SK-N-SH (cell line): ENCODE measurements around the gene TSPAN12. TPM values are rescaled to one million over a fixed set of nuclear protein-coding genes. Genes with fewer than 3 reads are reported as not detected.

ENCODE experiments used
- CTCF ChIA-PET: fragments of 300-600, 350-600 bp; formaldehyde crosslinking; extraction: SDS; loops from one replicate; lab custom pipeline; 2021; lab: Yijun Ruan, JAX
- POLR2A ChIA-PET: fragments of 350-600 bp; sonication (Branson Sonifier 250); formaldehyde crosslinking; extraction: SDS; loops from one replicate; lab custom pipeline; 2020; ENCODE audit warnings: antibody characterized with exemption, inconsistent platforms; lab: Yijun Ruan, JAX
- DNase-seq: peaks from one replicate; pipeline ENCODE4 v3.0.0; 2012
- H2AFZ ChIP-seq: fragments of 200-600 bp; sonication (generic); 2 replicates; pipeline ENCODE4 v1.8.1; 2016; ENCODE audit warnings: antibody characterized with exemption, mild to moderate bottlenecking, low read depth
- H3F3A ChIP-seq: fragments of 200-600 bp; sonication (generic); replicated peaks from 2 replicates; pipeline ENCODE3; 2016; ENCODE audit warnings: antibody characterized with exemption, mild to moderate bottlenecking; ENCODE audit not compliant: insufficient read depth
- H3K27ac ChIP-seq, 2 experiments: fragments of 200-500 bp in 1 of 2; fragments of 200-600 bp in 1 of 2; sonication (Bioruptor generic) in 1 of 2; sonication (generic), shearing (Covaris generic) in 1 of 2; 2 replicates each; pipeline versions ENCODE4 v1.5.1 to v1.6.1; 2014 to 2016; ENCODE audit warnings: low read depth in 2 of 2, inconsistent platforms in 1 of 2, low read length in 1 of 2, mild to moderate bottlenecking in 1 of 2, mixed read lengths in 1 of 2
- H3K27me3 ChIP-seq: fragments of 200-600 bp; sonication (generic), shearing (Covaris generic); 2 replicates; pipeline ENCODE4 v1.6.1; 2016; ENCODE audit warnings: mixed run types; ENCODE audit not compliant: insufficient read depth
- H3K36me3 ChIP-seq, 2 experiments: fragments of 200-500 bp in 1 of 2; fragments of 200-600 bp in 1 of 2; sonication (Bioruptor generic) in 1 of 2; sonication (generic) in 1 of 2; replicated peaks in 1 of 2; 2 replicates each; pipeline versions ENCODE3 to v1.5.1; 2014 to 2016; ENCODE audit warnings: low read length in 1 of 2, mild to moderate bottlenecking in 1 of 2; ENCODE audit not compliant: insufficient read depth in 2 of 2, control insufficient read depth in 1 of 2
- H3K4me1 ChIP-seq, 2 experiments: fragments of 200-500 bp in 1 of 2; fragments of 200-600 bp in 1 of 2; sonication (Bioruptor generic) in 1 of 2; sonication (generic), shearing (Covaris generic) in 1 of 2; 2 replicates each; pipeline versions ENCODE4 v1.5.1 to v1.6.1; 2014 to 2016; ENCODE audit warnings: low read depth in 1 of 2, low read length in 1 of 2, mixed run types in 1 of 2; ENCODE audit not compliant: insufficient read depth in 2 of 2, control insufficient read depth in 1 of 2
- H3K4me2 ChIP-seq: fragments of 200-600 bp; sonication (generic), shearing (Covaris generic); 2 replicates; pipeline ENCODE4 v1.6.1; 2017; ENCODE audit warnings: mixed run types
- H3K4me3 ChIP-seq, 2 experiments: fragments of 200-500 bp in 1 of 2; fragments of 200-600 bp in 1 of 2; sonication (Bioruptor generic) in 1 of 2; sonication (generic), shearing (Covaris generic) in 1 of 2; 2 replicates each; pipeline versions ENCODE4 v1.5.1 to v1.8.1; 2014 to 2016; ENCODE audit warnings: low read depth in 2 of 2, inconsistent platforms in 1 of 2, low read length in 1 of 2, mild to moderate bottlenecking in 1 of 2, mixed read lengths in 1 of 2, moderate library complexity in 1 of 2
- H3K79me2 ChIP-seq: fragments of 200-600 bp; sonication (generic); 2 replicates; pipeline ENCODE4 v1.8.1; 2017; ENCODE audit warnings: mild to moderate bottlenecking; ENCODE audit not compliant: insufficient read depth
- H3K9ac ChIP-seq: fragments of 200-600 bp; sonication (generic); 2 replicates; pipeline ENCODE4 v1.6.1; 2017; ENCODE audit warnings: mixed run types
- H3K9me2 ChIP-seq: fragments of 200-600 bp; sonication (generic); 2 replicates; pipeline ENCODE4 v1.6.1; 2017; ENCODE audit warnings: mixed run types
- H3K9me3 ChIP-seq: fragments of 200-600 bp; sonication (generic); 2 replicates; pipeline ENCODE4 v1.6.1; 2017; ENCODE audit warnings: mixed run types, mild to moderate bottlenecking, moderate library complexity
- H4K20me1 ChIP-seq: fragments of 200-600 bp; sonication (generic); 2 replicates; pipeline ENCODE4 v1.6.1; 2017; ENCODE audit warnings: mild to moderate bottlenecking, mixed run types; ENCODE audit not compliant: insufficient read depth
- CHD2 ChIP-seq: fragments of 150-350 bp; IDR thresholded peaks from 2 replicates; pipeline ENCODE4 v1.6.1; 2018; ENCODE audit warnings: low read length; ENCODE audit not compliant: partially characterized antibody
- CTCF ChIP-seq: fragments of 200-600 bp; sonication (generic); IDR thresholded peaks from 2 replicates; pipeline ENCODE4 v1.6.1; 2017; ENCODE audit warnings: antibody characterized with exemption, mild to moderate bottlenecking, moderate library complexity
- FOSL2 ChIP-seq: IDR thresholded peaks from 2 replicates; pipeline ENCODE4 v1.4.0; 2012; ENCODE audit warnings: low read depth, mild to moderate bottlenecking, moderate library complexity, borderline replicate concordance
- FOXM1 ChIP-seq: IDR thresholded peaks from 2 replicates; pipeline ENCODE4 v1.4.0; 2012; ENCODE audit warnings: low read depth, mild to moderate bottlenecking
- GABPA ChIP-seq: IDR thresholded peaks from 2 replicates; pipeline ENCODE4 v1.4.0; 2012; ENCODE audit warnings: low read depth, mild to moderate bottlenecking
- JUND ChIP-seq: IDR thresholded peaks from 2 replicates; pipeline ENCODE4 v1.4.0; 2012
- MEF2A ChIP-seq: IDR thresholded peaks from 2 replicates; pipeline ENCODE4 v1.4.0; 2012; ENCODE audit warnings: low read depth, borderline replicate concordance
- NRF1 ChIP-seq: IDR thresholded peaks from 2 replicates; pipeline ENCODE4 v1.6.1; 2012; ENCODE audit warnings: low read depth, mild to moderate bottlenecking, low read length
- PBX3 ChIP-seq: IDR thresholded peaks from 2 replicates; pipeline ENCODE4; 2012
- POLR2AphosphoS5 ChIP-seq: IDR thresholded peaks from 2 replicates; pipeline ENCODE4 v1.6.1; 2012; ENCODE audit warnings: low read depth, low read length
- RCOR1 ChIP-seq: fragments of 150-350 bp; IDR thresholded peaks from 2 replicates; pipeline ENCODE4 v1.6.1; 2017; ENCODE audit warnings: antibody characterized with exemption, low read length
- RFX5 ChIP-seq: IDR thresholded peaks from 2 replicates; pipeline ENCODE4 v1.6.1; 2012; ENCODE audit warnings: mild to moderate bottlenecking, improper control_type of control experiment, low read length
- RXRA ChIP-seq: IDR thresholded peaks from 2 replicates; pipeline ENCODE4 v1.4.0; 2012; ENCODE audit warnings: low read depth, mild to moderate bottlenecking, borderline replicate concordance
- SIN3A ChIP-seq: IDR thresholded peaks from 2 replicates; pipeline ENCODE4 v1.6.1; 2012; ENCODE audit warnings: low read depth, mild to moderate bottlenecking, low read length, moderate library complexity, borderline replicate concordance
- TEAD4 ChIP-seq: IDR thresholded peaks from 2 replicates; pipeline ENCODE4 v1.4.0; 2012; ENCODE audit warnings: mild to moderate bottlenecking, borderline replicate concordance; ENCODE audit not compliant: insufficient read depth
- USF1 ChIP-seq: IDR thresholded peaks from 2 replicates; pipeline ENCODE4 v1.4.0; 2012; ENCODE audit warnings: low read depth, borderline replicate concordance
- USF2 ChIP-seq: fragments of 150-350 bp; IDR thresholded peaks from 2 replicates; pipeline ENCODE4 v1.6.1; 2017; ENCODE audit warnings: antibody characterized with exemption, low read length, low read depth, borderline replicate concordance
- ZBTB33 ChIP-seq: IDR thresholded peaks from 2 replicates; pipeline ENCODE4 v1.4.0; 2012; ENCODE audit warnings: low read depth, borderline replicate concordance
- WGBS: methylation state at CpG from one replicate; pipeline ENCODE4 v1.1.6; 2017; ENCODE audit warnings: low lambda C conversion rate; 5-methylcytosine and 5-hydroxymethylcytosine counted together
- polyA plus RNA-seq, 3 experiments: library from polyadenylated mRNA; depleted of rRNA; stranded (reverse); fragments of >200 nt; gene quantifications; 2 replicates each; pipeline ENCODE4 v1.2.3, GENCODE V29; 2012

TSPAN12 gene
- polyA plus RNA-seq, 1 of the 3 experiments (the other 2 are of a cell fraction), result not detected

GRCh38 chr7:120838281-120838682 is 19.7 kb downstream of the TSPAN12 start (continued):
- no peak for TF ChIP-seq RFX5
- TF ChIP-seq CTCF, result no peak
- no peak for TF ChIP-seq RCOR1
- TF ChIP-seq GABPA, result no peak
- no peak for TF ChIP-seq POLR2AphosphoS5
- no peak for TF ChIP-seq RXRA

GRCh38 chr7:120837599-120837998 is 20.3 kb downstream of the TSPAN12 start:
- Histone ChIP-seq H3K79me2 (no peaks in the 10 kb centered on the region), H3K4me1 (no peaks in the 10 kb centered on the region), H3K9me2 (no peaks in the 10 kb centered on the region), H3K36me3 (no peaks in the 10 kb centered on the region), H3K4me3 (no peak overlapping the region), H3K9ac (no peak overlapping the region), H2AFZ (no peak overlapping the region), H3F3A (no peaks in the 10 kb centered on the region), H3K27me3 (no peaks in the 10 kb centered on the region), H3K9me3 (no peaks in the 10 kb centered on the region), H3K4me2 (no peak overlapping the region), H3K27ac (no peak overlapping the region), H4K20me1 (no peaks in the 10 kb centered on the region)
- no peak for DNase-seq
- WGBS, result 21% methylated on average over 4 of the region's 4 CpGs
- ChIA-PET CTCF (interaction anchor here (1.0 to 2.1 kb wide), 3 partner anchors 9 to 45 kb away, joined by 3 to 7 read pairs (median 3); no protein-coding TSS in a partner anchor), POLR2A (no interaction called here)
- TF ChIP-seq USF1 (no peak), TEAD4 (no peak), FOSL2 (no peak), MEF2A (no peak)

- H3K9ac ChIP-seq, result no peak overlapping the region
- H3K36me3 ChIP-seq, result no peaks in the 10 kb centered on the region
- DNase-seq, result no peak
- H4K20me1 ChIP-seq, result no peaks in the 10 kb centered on the region
- H3F3A ChIP-seq, result no peaks in the 10 kb centered on the region
- ChIA-PET POLR2A (no interaction called here), CTCF (interaction anchor here (0.5 kb wide), 1 partner anchor 29 kb away, joined by 3 read pairs; no protein-coding TSS in a partner anchor)
- H3K4me2 ChIP-seq, result no peak overlapping the region
- H3K4me3 ChIP-seq, result no peak overlapping the region
- H3K27me3 ChIP-seq, result no peaks in the 10 kb centered on the region
- no peaks in the 10 kb centered on the region for H3K4me1 ChIP-seq
- no peaks in the 10 kb centered on the region for H3K9me3 ChIP-seq
- no peaks in the 10 kb centered on the region for H3K9me2 ChIP-seq
- H3K79me2 ChIP-seq, result no peaks in the 10 kb centered on the region
- WGBS, result 32% methylated on average over 1 of the region's 1 CpG
- H3K27ac ChIP-seq, result no peak overlapping the region
- no peak overlapping the region for H2AFZ ChIP-seq
- TF ChIP-seq FOXM1, result no peak
- TF ChIP-seq USF1, result no peak
- no peak for TF ChIP-seq USF2
- TF ChIP-seq SIN3A, result no peak
- no peak for TF ChIP-seq RCOR1
- TF ChIP-seq PBX3, result no peak
- TF ChIP-seq CHD2, result no peak
- TF ChIP-seq NRF1, result no peak
- TF ChIP-seq JUND, result no peak
- TF ChIP-seq ZBTB33, result no peak
Observed at GRCh38 chr7:120836556-120837115, 21.3 kb downstream of the TSPAN12 start.
